DOHH2 (cell line): ENCODE results near the gene TENT4A.

Source experiments
- H3F3A ChIP-seq: fragments of 200-600 bp; sonication (generic), shearing (Covaris generic); 2 replicates; pipeline ENCODE4 v1.6.0; 2016; ENCODE audit warnings: antibody characterized with exemption, mild to moderate bottlenecking; ENCODE audit not compliant: control insufficient read depth, insufficient read depth
- H3K27ac ChIP-seq: fragments of 200-600 bp; sonication (generic); 2 replicates; pipeline ENCODE4 v1.5.1; 2014; ENCODE audit warnings: low read depth, mild to moderate bottlenecking, low read length, moderate library complexity
- H3K27me3 ChIP-seq: fragments of 200-600 bp; sonication (generic); 2 replicates; pipeline ENCODE4 v1.6.1; 2014; ENCODE audit warnings: mild to moderate bottlenecking, low read length, mixed read lengths; ENCODE audit not compliant: control insufficient read depth
- H3K36me3 ChIP-seq: fragments of 200-600 bp; sonication (generic); 2 replicates; pipeline ENCODE4 v1.6.1; 2014; ENCODE audit warnings: mild to moderate bottlenecking, low read length, moderate library complexity, mixed read lengths; ENCODE audit not compliant: control insufficient read depth
- H3K4me1 ChIP-seq: fragments of 200-600 bp; sonication (generic); 2 replicates; pipeline ENCODE4 v1.6.1; 2014; ENCODE audit warnings: mild to moderate bottlenecking, low read length, mixed read lengths; ENCODE audit not compliant: control insufficient read depth
- H3K4me2 ChIP-seq: fragments of 200-600 bp; sonication (generic); 2 replicates; pipeline ENCODE4 v1.6.0; 2014; ENCODE audit warnings: mild to moderate bottlenecking, low read length, moderate library complexity
- H3K4me3 ChIP-seq: fragments of 200-600 bp; sonication (generic); 2 replicates; pipeline ENCODE4 v1.5.1; 2014; ENCODE audit warnings: mild to moderate bottlenecking, low read length, mixed read lengths
- H3K79me2 ChIP-seq: fragments of 200-600 bp; sonication (generic); 2 replicates; pipeline ENCODE4 v1.6.1; 2014; ENCODE audit warnings: mild to moderate bottlenecking, low read length, mixed read lengths; ENCODE audit not compliant: control insufficient read depth
- H3K9me2 ChIP-seq: fragments of 200-600 bp; sonication (generic); replicated peaks from 2 replicates; pipeline ENCODE4 v1.6.1; 2014; ENCODE audit warnings: mild to moderate bottlenecking, low read length, mixed read lengths; ENCODE audit not compliant: control insufficient read depth
- H3K9me3 ChIP-seq: fragments of 200-600 bp; sonication (generic); 2 replicates; pipeline ENCODE4 v1.6.1; 2014; ENCODE audit warnings: antibody characterized with exemption, low read length, mixed read lengths; ENCODE audit not compliant: control insufficient read depth, insufficient read depth
- H4K20me1 ChIP-seq: fragments of 200-600 bp; sonication (generic); 2 replicates; pipeline ENCODE4 v1.6.0; 2014; ENCODE audit warnings: low read depth, mild to moderate bottlenecking, antibody characterized with exemption, low read length, moderate library complexity; ENCODE audit not compliant: control insufficient read depth, insufficient read depth
- EZH2phosphoT487 ChIP-seq: fragments of 200-600 bp; sonication (generic); IDR thresholded peaks from 2 replicates; pipeline ENCODE4 v1.6.1; 2017; ENCODE audit warnings: borderline replicate concordance, mild to moderate bottlenecking, antibody characterized with exemption, low read length, moderate library complexity, mixed read lengths
- TF ChIP-seq, protein P1 (sequence below): fragments of 200-600 bp; sonication (generic); IDR thresholded peaks from one replicate; pipeline ENCODE4 v1.5.1; 2014; ENCODE audit warnings: antibody characterized with exemption, mild to moderate bottlenecking, low read depth, low read length; ENCODE audit not compliant: poor library complexity, severe bottlenecking

The TENT4A gene

DNA sequence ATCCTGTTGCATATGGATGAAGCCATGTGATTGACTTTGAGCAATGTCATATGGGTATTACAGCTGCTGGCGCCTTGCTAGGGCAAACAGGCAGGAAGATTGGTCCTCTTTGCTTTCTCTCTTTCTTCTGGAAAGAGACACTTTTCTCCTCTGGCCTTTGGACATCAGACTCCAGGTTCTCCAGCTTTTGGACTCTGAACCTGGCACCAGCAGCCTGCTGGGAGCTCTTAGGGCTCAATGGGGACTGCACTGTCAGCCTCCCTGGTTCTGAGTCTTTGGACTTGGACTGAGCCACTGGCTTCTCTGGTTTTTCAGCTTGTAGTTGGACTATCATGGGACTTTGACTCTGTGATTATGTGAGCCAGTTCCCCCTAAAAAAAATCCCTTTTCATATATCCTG lies 34.8 kb upstream of the TENT4A start:
- Histone ChIP-seq H3K27ac (no peak overlapping the region), H3K4me1 (no peaks in the 10 kb centered on the region), H3F3A (no peaks in the 10 kb centered on the region), H3K27me3 (peaks cover 11% of the 10 kb centered on the region), H3K36me3 (no peaks in the 10 kb centered on the region), H4K20me1 (no peaks in the 10 kb centered on the region), H3K4me3 (no peak overlapping the region), H3K9me2 (no peaks in the 10 kb centered on the region), H3K4me2 (no peak overlapping the region), H3K9me3 (no peaks in the 10 kb centered on the region), H3K79me2 (no peaks in the 10 kb centered on the region)
- TF ChIP-seq, protein P1, sequence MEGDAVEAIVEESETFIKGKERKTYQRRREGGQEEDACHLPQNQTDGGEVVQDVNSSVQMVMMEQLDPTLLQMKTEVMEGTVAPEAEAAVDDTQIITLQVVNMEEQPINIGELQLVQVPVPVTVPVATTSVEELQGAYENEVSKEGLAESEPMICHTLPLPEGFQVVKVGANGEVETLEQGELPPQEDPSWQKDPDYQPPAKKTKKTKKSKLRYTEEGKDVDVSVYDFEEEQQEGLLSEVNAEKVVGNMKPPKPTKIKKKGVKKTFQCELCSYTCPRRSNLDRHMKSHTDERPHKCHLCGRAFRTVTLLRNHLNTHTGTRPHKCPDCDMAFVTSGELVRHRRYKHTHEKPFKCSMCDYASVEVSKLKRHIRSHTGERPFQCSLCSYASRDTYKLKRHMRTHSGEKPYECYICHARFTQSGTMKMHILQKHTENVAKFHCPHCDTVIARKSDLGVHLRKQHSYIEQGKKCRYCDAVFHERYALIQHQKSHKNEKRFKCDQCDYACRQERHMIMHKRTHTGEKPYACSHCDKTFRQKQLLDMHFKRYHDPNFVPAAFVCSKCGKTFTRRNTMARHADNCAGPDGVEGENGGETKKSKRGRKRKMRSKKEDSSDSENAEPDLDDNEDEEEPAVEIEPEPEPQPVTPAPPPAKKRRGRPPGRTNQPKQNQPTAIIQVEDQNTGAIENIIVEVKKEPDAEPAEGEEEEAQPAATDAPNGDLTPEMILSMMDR, result no peak
- no peak for TF ChIP-seq EZH2phosphoT487

DNA sequence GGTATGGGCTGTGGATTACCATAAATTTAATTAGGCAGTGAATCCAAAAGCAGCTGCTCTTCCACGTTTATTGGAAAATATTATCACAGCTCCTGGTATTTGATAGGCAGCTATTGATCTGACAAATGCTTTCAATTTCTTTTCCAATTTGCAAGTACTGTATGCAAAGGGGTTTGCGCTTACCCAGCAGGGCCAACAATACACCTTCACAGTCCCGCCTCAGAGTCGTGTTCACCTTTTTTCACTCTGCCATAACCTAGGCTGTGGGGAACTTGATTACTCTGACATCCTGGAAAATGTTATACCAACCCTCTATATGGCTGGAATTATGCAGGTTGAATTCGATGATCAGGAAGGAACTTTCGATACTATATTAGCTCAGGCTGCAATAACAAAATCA lies 32.3 kb upstream of the TENT4A start:
- Histone ChIP-seq H4K20me1 (no peaks in the 10 kb centered on the region), H3K36me3 (no peaks in the 10 kb centered on the region), H3K9me2 (no peaks in the 10 kb centered on the region), H3K27me3 (peaks cover 23% of the 10 kb centered on the region), H3K4me3 (no peak overlapping the region), H3K4me2 (no peak overlapping the region), H3K79me2 (no peaks in the 10 kb centered on the region), H3K27ac (no peak overlapping the region), H3F3A (no peaks in the 10 kb centered on the region), H3K9me3 (no peaks in the 10 kb centered on the region), H3K4me1 (no peaks in the 10 kb centered on the region)
- no peak for TF ChIP-seq EZH2phosphoT487
- TF ChIP-seq, protein P1, result no peak

DNA sequence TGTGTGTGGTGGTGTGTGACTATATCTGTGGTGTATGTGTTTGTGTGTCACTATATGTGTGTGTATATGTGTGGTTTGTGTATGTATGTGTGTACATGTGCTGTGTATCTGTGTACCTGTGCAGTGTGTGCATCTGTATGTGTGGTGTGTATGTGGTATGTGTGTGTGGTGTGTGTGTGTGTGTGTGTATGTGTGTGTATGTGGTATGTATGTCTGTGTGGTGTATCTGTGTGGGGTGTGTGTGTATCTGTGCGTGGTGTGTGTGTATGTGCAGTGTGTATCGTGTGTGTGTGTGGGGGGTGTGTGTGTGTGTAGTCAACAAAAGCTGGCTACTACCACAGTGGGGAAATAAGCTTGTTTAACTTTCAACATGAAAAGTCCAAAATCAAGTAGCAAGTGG lies 31.6 kb upstream of the TENT4A start:
- Histone ChIP-seq H3K9me2 (no peaks in the 10 kb centered on the region), H3K36me3 (no peaks in the 10 kb centered on the region), H3K27me3 (peaks cover 30% of the 10 kb centered on the region), H3K9me3 (no peaks in the 10 kb centered on the region), H4K20me1 (no peaks in the 10 kb centered on the region), H3K4me1 (no peaks in the 10 kb centered on the region), H3K4me3 (no peak overlapping the region), H3K27ac (no peak overlapping the region), H3K79me2 (no peaks in the 10 kb centered on the region), H3K4me2 (no peak overlapping the region), H3F3A (no peaks in the 10 kb centered on the region)
- TF ChIP-seq, protein P1, result no peak

DNA sequence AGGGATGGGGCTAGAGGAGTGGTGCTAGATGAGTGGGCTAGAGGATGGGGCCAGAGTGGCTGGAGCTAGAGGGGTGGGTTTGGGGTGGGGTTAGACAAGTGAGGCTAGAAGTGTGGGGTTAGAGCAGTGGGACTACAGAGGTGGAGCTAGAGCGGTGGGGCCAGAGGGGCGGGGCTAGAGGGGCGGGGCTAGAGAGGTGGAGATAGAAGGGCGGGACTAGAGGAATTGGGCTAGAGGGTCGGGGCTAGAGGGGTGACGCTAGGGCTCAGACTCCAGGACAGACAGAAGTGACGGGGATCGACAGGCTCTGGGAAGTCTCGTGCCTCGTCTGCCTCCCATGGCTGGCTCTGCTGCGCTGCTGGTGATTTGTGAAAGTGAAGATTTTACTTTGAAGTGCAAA lies 31.0 kb upstream of the TENT4A start:
- Histone ChIP-seq H3K27me3 (peaks cover 34% of the 10 kb centered on the region), H3K4me1 (no peaks in the 10 kb centered on the region), H3K4me3 (no peak overlapping the region), H3K36me3 (no peaks in the 10 kb centered on the region), H3K27ac (no peak overlapping the region), H3K9me2 (no peaks in the 10 kb centered on the region), H3F3A (no peaks in the 10 kb centered on the region), H3K9me3 (no peaks in the 10 kb centered on the region), H3K4me2 (no peak overlapping the region), H3K79me2 (no peaks in the 10 kb centered on the region), H4K20me1 (no peaks in the 10 kb centered on the region)
- TF ChIP-seq, protein P1, result no peak
- TF ChIP-seq EZH2phosphoT487, result no peak
